A549 (cell line): ENCODE data around the gene ZBED6.

ENCODE experiments used
- BHLHE40 ChIP-seq: IDR thresholded peaks from 2 replicates; pipeline ENCODE4 v1.6.1; 2012; ENCODE audit warnings: low read depth, low read length, inconsistent platforms
- EHMT2 ChIP-seq: fragments of 200-600 bp; sonication (generic); IDR thresholded peaks from 2 replicates; pipeline ENCODE4 v1.6.1; 2016; ENCODE audit warnings: antibody characterized with exemption, low read depth, mild to moderate bottlenecking, moderate library complexity
- EP300 ChIP-seq, 2 experiments: fragments of >200 bp; sonication (Bioruptor Twin); formaldehyde crosslinking; IDR thresholded peaks; 2 replicates in 1 of 2; 3 replicates in 1 of 2; pipeline ENCODE4 v1.6.1; 2016 to 2017
- HDAC2 ChIP-seq: fragments of 200-600 bp; sonication (generic); IDR thresholded peaks from 2 replicates; pipeline ENCODE4 v1.6.1; 2016
- HEYL ChIP-seq: fragments of 250-450 bp; sonication (Bioruptor Pico); IDR thresholded peaks from 2 replicates; pipeline ENCODE4 v1.8.0; 2021; ENCODE audit warnings: mild to moderate bottlenecking, moderate library complexity
- HOXA7 ChIP-seq: fragments of 250-450 bp; sonication (Bioruptor Pico); IDR thresholded peaks from 2 replicates; pipeline ENCODE4 v1.5.0; 2020; ENCODE audit warnings: mild to moderate bottlenecking, moderate library complexity
- MAX ChIP-seq: IDR thresholded peaks from 2 replicates; pipeline ENCODE4 v1.6.1; 2012
- MAZ ChIP-seq: fragments of 150-350 bp; IDR thresholded peaks from 2 replicates; pipeline ENCODE4 v1.6.1; 2014; ENCODE audit warnings: antibody characterized with exemption, low read depth, low read length, borderline replicate concordance
- POLR2A ChIP-seq: IDR thresholded peaks from 2 replicates; pipeline ENCODE4 v1.6.1; 2012; ENCODE audit warnings: mild to moderate bottlenecking, low read length
- REST ChIP-seq: fragments of 200-600 bp; sonication (generic); IDR thresholded peaks from 2 replicates; pipeline ENCODE4 v1.6.1; 2016; ENCODE audit warnings: antibody characterized with exemption, mild to moderate bottlenecking, moderate library complexity
- SMC3 ChIP-seq: fragments of >200 bp; sonication (Bioruptor Twin); formaldehyde crosslinking; IDR thresholded peaks from 3 replicates; pipeline ENCODE4 v1.6.1; 2018; ENCODE audit warnings: inconsistent platforms
- TF ChIP-seq, protein P1 (sequence below): fragments of >200 bp; sonication (Bioruptor Twin); formaldehyde crosslinking; IDR thresholded peaks from 3 replicates; pipeline ENCODE4 v1.5.1; 2016

- no peak for TF ChIP-seq EP300 (IDR thresholded peaks at IDR 0.05)
- TF ChIP-seq HEYL (CRISPR knock-in tag), result no peak
- no peak for TF ChIP-seq SMC3
- TF ChIP-seq POLR2A, result no peak
- TF ChIP-seq BHLHE40, result no peak
- TF ChIP-seq EHMT2, result no peak
- TF ChIP-seq MAX, result no peak
- TF ChIP-seq MAZ, result no peak
- no peak for TF ChIP-seq REST
- no peak for TF ChIP-seq HDAC2
- TF ChIP-seq, protein P1, sequence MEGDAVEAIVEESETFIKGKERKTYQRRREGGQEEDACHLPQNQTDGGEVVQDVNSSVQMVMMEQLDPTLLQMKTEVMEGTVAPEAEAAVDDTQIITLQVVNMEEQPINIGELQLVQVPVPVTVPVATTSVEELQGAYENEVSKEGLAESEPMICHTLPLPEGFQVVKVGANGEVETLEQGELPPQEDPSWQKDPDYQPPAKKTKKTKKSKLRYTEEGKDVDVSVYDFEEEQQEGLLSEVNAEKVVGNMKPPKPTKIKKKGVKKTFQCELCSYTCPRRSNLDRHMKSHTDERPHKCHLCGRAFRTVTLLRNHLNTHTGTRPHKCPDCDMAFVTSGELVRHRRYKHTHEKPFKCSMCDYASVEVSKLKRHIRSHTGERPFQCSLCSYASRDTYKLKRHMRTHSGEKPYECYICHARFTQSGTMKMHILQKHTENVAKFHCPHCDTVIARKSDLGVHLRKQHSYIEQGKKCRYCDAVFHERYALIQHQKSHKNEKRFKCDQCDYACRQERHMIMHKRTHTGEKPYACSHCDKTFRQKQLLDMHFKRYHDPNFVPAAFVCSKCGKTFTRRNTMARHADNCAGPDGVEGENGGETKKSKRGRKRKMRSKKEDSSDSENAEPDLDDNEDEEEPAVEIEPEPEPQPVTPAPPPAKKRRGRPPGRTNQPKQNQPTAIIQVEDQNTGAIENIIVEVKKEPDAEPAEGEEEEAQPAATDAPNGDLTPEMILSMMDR, result no peak
- no peak for TF ChIP-seq HOXA7 (CRISPR knock-in tag)
These were observed 2.9 kb upstream of the ZBED6 start for GRCh38 chr1:203792486-203792885.
